WI38 (cell line): ENCODE results near the gene PRR13.
A peak's percentile ranks its signal among the peaks of the same experiment; 100 is the strongest.
"Not testable (repeated sequence)": the region's sequence is repeated elsewhere in the genome, so short reads cannot be mapped to it uniquely, and the experiment has no call there.

ENCODE experiments used
- H3K4me3 ChIP-seq: 2 replicates; pipeline ENCODE4 v1.5.1; 2011; ENCODE audit warnings: low read depth, mild to moderate bottlenecking, control low read depth, low read length
- CTCF ChIP-seq: IDR thresholded peaks from 2 replicates; pipeline ENCODE4 v1.5.1; 2012; ENCODE audit warnings: low read depth, mild to moderate bottlenecking, control low read depth, low read length

PRR13 gene

GRCh38 chr12:53441040-53441833 is at the start of gene PRR13:
Gene PRR13, plus strand, starts transcription at chr12:53441734. Its CDS starts 981 bp downstream, at chr12:53442715.
- peak within 1 kb of the TSS; percentile 90 for H3K4me3 ChIP-seq
- TF ChIP-seq CTCF = no peak

GRCh38 chr12:53399896-53400295 is 41.6 kb upstream of the PRR13 start:
- no peak for TF ChIP-seq CTCF
- H3K4me3 ChIP-seq = no peak overlapping the region

GRCh38 chr12:53402351-53402750 is 39.2 kb upstream of the PRR13 start:
- not testable (repeated sequence) for H3K4me3 ChIP-seq

- TF ChIP-seq CTCF = no peak
- H3K4me3 ChIP-seq = no peak overlapping the region
Measured at GRCh38 chr12:53402871-53403270, 38.7 kb upstream of the PRR13 start.

GRCh38 chr12:53410951-53411350 is 30.6 kb upstream of the PRR13 start:
- TF ChIP-seq CTCF = no peak
- H3K4me3 ChIP-seq = no peak overlapping the region

- no peak for TF ChIP-seq CTCF
- H3K4me3 ChIP-seq = no peak overlapping the region
Measured at GRCh38 chr12:53413485-53414204, 27.9 kb upstream of the PRR13 start.

- no peak for TF ChIP-seq CTCF
- H3K4me3 ChIP-seq = no peak overlapping the region
Measured at GRCh38 chr12:53414756-53415417, 26.6 kb upstream of the PRR13 start.

- not testable (repeated sequence) for H3K4me3 ChIP-seq
Measured at GRCh38 chr12:53415752-53416389, 25.7 kb upstream of the PRR13 start.

- not testable (repeated sequence) for H3K4me3 ChIP-seq
Measured at GRCh38 chr12:53417291-53417816, 24.2 kb upstream of the PRR13 start.
